ENCODE measurements around the gene CYTH3. TPM values are rescaled to one million over a fixed set of nuclear protein-coding genes. Genes with fewer than 3 reads are reported as not detected.

Gene CYTH3
- total and polyA plus RNA-seq, 2 of the 4 experiments (the other 2 are of a cell fraction), result 14.2 to 34.8 TPM

GRCh38 chr7:6307762-6308161 lies 35.3 kb upstream of the CYTH3 start:
- no peak for DNase-seq

More at GRCh38 chr7:6307762-6308161, 35.3 kb upstream of the CYTH3 start:
- Histone ChIP-seq H3K9me3 (ENCODE audit: control insufficient read depth, insufficient read depth, low read length) (no peaks in the 10 kb centered on the region), H2AK5ac (ENCODE audit: low read depth, low read length) (peak overlapping the region; percentile 32; the same call in 1 of the 2 replicates), H4K8ac (ENCODE audit: low read depth in 2 of 2, low read length in 2 of 2) (peak overlapping the region in 1 of 2 experiments; percentile 84; a peak in 3 of 4 replicates), H3K4ac (ENCODE audit: low read depth, low read length) (peak overlapping the region; percentile 60; the same call in 1 of the 2 replicates), H3K79me1 (ENCODE audit: low read depth in 1 of 2, low read length in 2 of 2) (no peaks in the 10 kb centered on the region; a peak in 1 of 4 replicates), H2AFZ (replicated peaks; ENCODE audit: low read length, poor library complexity) (peak overlapping the region; percentile 82), H3K27me3 (ENCODE audit: control insufficient read depth, insufficient read depth, low read length) (no peaks in the 10 kb centered on the region), H3K4me2 (ENCODE audit: low read depth, low read length) (no peak overlapping the region), H4K91ac (ENCODE audit: insufficient read depth, low read depth, low read length) (peak overlapping the region; percentile 41; the same call in 1 of the 2 replicates), H3K4me3 (ENCODE audit: insufficient read depth, low read depth, low read length) (no peak overlapping the region), H2BK20ac (ENCODE audit: low read depth, low read length) (peak overlapping the region; percentile 31; the same call in 1 of the 2 replicates), H2BK5ac (ENCODE audit: low read depth, low read length, poor library complexity, severe bottlenecking) (no peak overlapping the region), H3K9me1 (ENCODE audit: insufficient read depth, low read length) (no peaks in the 10 kb centered on the region), H3K23ac (ENCODE audit: low read depth, low read length) (no peak overlapping the region; the same call in 1 of the 2 replicates), H2BK120ac (ENCODE audit: low read depth, low read length) (peak overlapping the region; percentile 80), H2BK15ac (ENCODE audit: low read depth, low read length) (peak overlapping the region; percentile 32; the same call in 1 of the 3 replicates), H3K14ac (replicated peaks; ENCODE audit: low read depth, low read length) (no peak overlapping the region), H3K56ac (ENCODE audit: extremely low read depth, insufficient read depth, low read length) (no peak overlapping the region), H3K4me1 (ENCODE audit: control insufficient read depth, insufficient read depth, low read length) (peaks cover 6% of the 10 kb centered on the region), H3K27ac (ENCODE audit: insufficient read depth, low read length) (no peak overlapping the region), H3K9ac (ENCODE audit: low read depth, low read length) (no peak overlapping the region), H4K20me1 (ENCODE audit: insufficient read depth, low read length) (no peaks in the 10 kb centered on the region), H4K5ac (ENCODE audit: low read depth, low read length) (peak overlapping the region; percentile 22; the same call in 1 of the 2 replicates), H3K36me3 (ENCODE audit: control insufficient read depth, insufficient read depth, low read length) (no peaks in the 10 kb centered on the region), H2AK9ac (replicated peaks; ENCODE audit: low read depth, low read length, poor library complexity) (no peak overlapping the region), H3K18ac (ENCODE audit: low read depth, low read length) (peak overlapping the region; percentile 55; the same call in 1 of the 2 replicates)
- no peak for TF ChIP-seq MAFK (IDR thresholded peaks at IDR 0.05; ENCODE audit: low read depth, low read length)
- TF ChIP-seq BHLHE40 (IDR thresholded peaks at IDR 0.05; ENCODE audit: low read depth, low read length), result no peak
- no peak for TF ChIP-seq ELK1 (IDR thresholded peaks at IDR 0.05; ENCODE audit: borderline replicate concordance, low read depth, low read length)
- no peak for TF ChIP-seq CHD1 (IDR thresholded peaks at IDR 0.05; ENCODE audit: low read depth, low read length)
- TF ChIP-seq MAZ (IDR thresholded peaks at IDR 0.05; ENCODE audit: borderline replicate concordance, low read depth, low read length), result no peak
- TF ChIP-seq CEBPB (IDR thresholded peaks at IDR 0.05; ENCODE audit: low read depth, low read length), result no peak
- no peak for TF ChIP-seq RAD21 (IDR thresholded peaks at IDR 0.05; ENCODE audit: low read length)
- no peak for TF ChIP-seq RFX5 (IDR thresholded peaks at IDR 0.05; ENCODE audit: low read depth, low read length)
- no peak for TF ChIP-seq CTCF (conservative IDR thresholded peaks at IDR 0.05; ENCODE audit: low read depth, low read length)
- no peak for TF ChIP-seq MXI1 (IDR thresholded peaks at IDR 0.05; ENCODE audit: borderline replicate concordance, low read depth, low read length)
- ChIA-PET POLR2A (ENCODE audit: unreplicated experiment) (interaction anchor here (0.5 kb wide), 1 partner anchor 25 kb away, joined by 6 read pairs; no protein-coding TSS in a partner anchor), CTCF (interaction anchor here (0.6 kb wide), 1 partner anchor 71 kb away, joined by 10 read pairs; no protein-coding TSS in a partner anchor)
- 45% methylated on average over 2 of the region's 5 CpGs; no CpG with 5 or more reads in 1 of the 2 experiments for WGBS, 2 experiments (ENCODE audit: extremely low coverage in 2 of 2, insufficient read length in 1 of 2)
- BruUV-seq (replicated peaks), result no TSS peak
- in situ Hi-C loops (cut with MboI; ENCODE audit: low sequenced_read_pairs), result no loop called here
- dilution Hi-C loops (cut with HindIII; ENCODE audit: low sequenced_read_pairs, unreplicated experiment), result no loop called here
- ATAC-seq (ENCODE audit: low read depth), result no peak
- intact Hi-C loops (cut with micrococcal nuclease), result no loop called here
